Activated naive CD8-positive, alpha-beta T cell treated with anti-CD3 and anti-CD28 coated beads, Interleukin-2, amount 50 U/mL, for 24 hours (primary cell): ENCODE results near the gene ARHGEF26.

Experiments
- ATAC-seq: fragments of 150-1000 bp; cut with Tn5 transposase; one replicate; pipeline ENCODE4 v1.10.0; 2021
- DNase-seq: peaks from one replicate; pipeline ENCODE4 v3.0.0; 2021
- H3K27ac Mint-ChIP-seq: one replicate; pipeline ENCODE4 v1.8.0; 2021; ENCODE audit warnings: mild to moderate bottlenecking, mixed read lengths
- H3K27me3 Mint-ChIP-seq: one replicate; pipeline ENCODE4 v1.8.0; 2021; ENCODE audit warnings: mixed read lengths
- H3K36me3 Mint-ChIP-seq: one replicate; pipeline ENCODE4 v1.8.0; 2021; ENCODE audit warnings: low read depth, mixed read lengths
- H3K4me1 Mint-ChIP-seq: one replicate; pipeline ENCODE4 v1.8.0; 2021; ENCODE audit warnings: mixed read lengths
- H3K4me3 Mint-ChIP-seq: one replicate; pipeline ENCODE4 v1.8.0; 2021; ENCODE audit warnings: mild to moderate bottlenecking, moderate library complexity, mixed read lengths
- H3K9me3 Mint-ChIP-seq: one replicate; pipeline ENCODE4 v1.8.0; 2021; ENCODE audit warnings: mixed read lengths

The ARHGEF26 gene

GRCh38 chr3:154274348-154274747 lies 153.2 kb downstream of the ARHGEF26 start:
- H3K36me3 Mint-ChIP-seq = peaks cover 75% of the 10 kb centered on the region
- DNase-seq = no peak
- no peaks in the 10 kb centered on the region for H3K4me1 Mint-ChIP-seq
- H3K9me3 Mint-ChIP-seq = no peaks in the 10 kb centered on the region
- no peak overlapping the region for H3K27ac Mint-ChIP-seq
- no peak overlapping the region for H3K4me3 Mint-ChIP-seq
- no peaks in the 10 kb centered on the region for H3K27me3 Mint-ChIP-seq
- no peak for ATAC-seq

GRCh38 chr3:154275292-154275691 lies 154.1 kb downstream of the ARHGEF26 start:
- Mint-ChIP-seq H3K27ac (no peak overlapping the region), H3K9me3 (no peaks in the 10 kb centered on the region), H3K4me3 (no peak overlapping the region), H3K4me1 (no peaks in the 10 kb centered on the region), H3K27me3 (no peaks in the 10 kb centered on the region), H3K36me3 (peaks cover 72% of the 10 kb centered on the region)
- ATAC-seq = no peak
- no peak for DNase-seq

- H3K9me3 Mint-ChIP-seq = no peaks in the 10 kb centered on the region
- H3K27me3 Mint-ChIP-seq = no peaks in the 10 kb centered on the region
- H3K4me1 Mint-ChIP-seq = no peaks in the 10 kb centered on the region
- H3K27ac Mint-ChIP-seq = no peak overlapping the region
- no peak overlapping the region for H3K4me3 Mint-ChIP-seq
- no peak for ATAC-seq
- DNase-seq = no peak
- H3K36me3 Mint-ChIP-seq = peaks cover 71% of the 10 kb centered on the region
Measured at GRCh38 chr3:154275965-154276364, 154.8 kb downstream of the ARHGEF26 start.

GRCh38 chr3:154280161-154280560 lies 159.0 kb downstream of the ARHGEF26 start:
- no peak for ATAC-seq
- Mint-ChIP-seq H3K27me3 (no peaks in the 10 kb centered on the region), H3K4me3 (no peak overlapping the region), H3K27ac (no peak overlapping the region), H3K4me1 (no peaks in the 10 kb centered on the region), H3K36me3 (peaks cover 72% of the 10 kb centered on the region), H3K9me3 (no peaks in the 10 kb centered on the region)
- no peak for DNase-seq

GRCh38 chr3:154285221-154285620 lies 164.0 kb downstream of the ARHGEF26 start:
- Mint-ChIP-seq H3K4me3 (no peak overlapping the region), H3K4me1 (no peaks in the 10 kb centered on the region), H3K36me3 (peaks cover 65% of the 10 kb centered on the region), H3K27ac (no peak overlapping the region), H3K27me3 (no peaks in the 10 kb centered on the region), H3K9me3 (no peaks in the 10 kb centered on the region)
- ATAC-seq = no peak
- DNase-seq = no peak

- H3K9me3 Mint-ChIP-seq = no peaks in the 10 kb centered on the region
- H3K4me3 Mint-ChIP-seq = no peak overlapping the region
- no peaks in the 10 kb centered on the region for H3K27me3 Mint-ChIP-seq
- no peaks in the 10 kb centered on the region for H3K4me1 Mint-ChIP-seq
- no peak for DNase-seq
- ATAC-seq = no peak
- H3K36me3 Mint-ChIP-seq = peaks cover 67% of the 10 kb centered on the region
- no peak overlapping the region for H3K27ac Mint-ChIP-seq
Measured at GRCh38 chr3:154290187-154290586, 169.0 kb downstream of the ARHGEF26 start.

- Mint-ChIP-seq H3K27me3 (no peaks in the 10 kb centered on the region), H3K27ac (no peak overlapping the region), H3K4me3 (no peak overlapping the region), H3K4me1 (no peaks in the 10 kb centered on the region), H3K9me3 (no peaks in the 10 kb centered on the region), H3K36me3 (peaks cover 63% of the 10 kb centered on the region)
- DNase-seq (no peak), ATAC-seq (no peak)
Measured at GRCh38 chr3:154294016-154294415, 172.8 kb downstream of the ARHGEF26 start.

GRCh38 chr3:154301561-154301960 lies 180.4 kb downstream of the ARHGEF26 start:
- ATAC-seq = no peak
- Mint-ChIP-seq H3K27me3 (no peaks in the 10 kb centered on the region), H3K27ac (no peak overlapping the region)

GRCh38 chr3:154304116-154304786 lies 183.1 kb downstream of the ARHGEF26 start:
- no peaks in the 10 kb centered on the region for H3K27me3 Mint-ChIP-seq
- ATAC-seq (no peak), DNase-seq (no peak)
- peaks cover 66% of the 10 kb centered on the region for H3K36me3 Mint-ChIP-seq
- H3K27ac Mint-ChIP-seq = no peak overlapping the region
- no peaks in the 10 kb centered on the region for H3K9me3 Mint-ChIP-seq
- H3K4me3 Mint-ChIP-seq = no peak overlapping the region
- H3K4me1 Mint-ChIP-seq = peaks cover 16% of the 10 kb centered on the region

More at GRCh38 chr3:154301561-154301960, 180.4 kb downstream of the ARHGEF26 start:
- DNase-seq = no peak
- Mint-ChIP-seq H3K4me3 (no peak overlapping the region), H3K9me3 (no peaks in the 10 kb centered on the region), H3K4me1 (no peaks in the 10 kb centered on the region), H3K36me3 (peaks cover 61% of the 10 kb centered on the region)

GRCh38 chr3:154304936-154305335 lies 183.7 kb downstream of the ARHGEF26 start:
- Mint-ChIP-seq H3K4me3 (no peak overlapping the region), H3K9me3 (no peaks in the 10 kb centered on the region), H3K27ac (no peak overlapping the region), H3K36me3 (peaks cover 68% of the 10 kb centered on the region), H3K4me1 (peaks cover 20% of the 10 kb centered on the region), H3K27me3 (no peaks in the 10 kb centered on the region)
- ATAC-seq (no peak), DNase-seq (no peak)

GRCh38 chr3:154307363-154307762 lies 186.2 kb downstream of the ARHGEF26 start:
- no peak for DNase-seq
- Mint-ChIP-seq H3K27me3 (no peaks in the 10 kb centered on the region), H3K9me3 (no peaks in the 10 kb centered on the region), H3K4me3 (no peak overlapping the region), H3K27ac (peak overlapping the region; percentile 60), H3K36me3 (peaks cover 58% of the 10 kb centered on the region), H3K4me1 (peaks cover 22% of the 10 kb centered on the region)
- ATAC-seq = no peak
